ENCODE measurements around the gene TACC2.
"Not testable (repeated sequence)": the region's sequence is repeated elsewhere in the genome, so short reads cannot be mapped to it uniquely, and the experiment has no call there.

DNA sequence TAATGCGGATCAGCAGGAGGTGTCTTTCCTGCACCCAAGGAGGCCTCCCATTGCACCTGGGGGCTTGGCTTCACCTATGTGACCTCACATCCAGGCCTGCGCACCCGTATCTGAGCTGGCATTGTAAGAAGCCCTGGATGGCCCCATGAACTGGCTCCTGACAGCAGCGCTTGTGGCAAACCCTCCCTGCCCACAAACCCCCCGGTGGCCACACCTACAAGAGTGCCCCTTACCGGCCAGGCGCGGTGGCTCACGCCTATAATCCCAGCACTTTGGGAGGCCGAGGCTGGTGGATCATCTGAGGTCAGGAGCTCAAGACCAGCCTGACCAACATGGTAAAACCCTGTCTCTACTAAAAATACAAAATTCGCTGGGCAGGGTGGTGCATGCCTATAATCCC lies 107.2 kb downstream of the TACC2 start:
- TF ChIP-seq, protein P1, sequence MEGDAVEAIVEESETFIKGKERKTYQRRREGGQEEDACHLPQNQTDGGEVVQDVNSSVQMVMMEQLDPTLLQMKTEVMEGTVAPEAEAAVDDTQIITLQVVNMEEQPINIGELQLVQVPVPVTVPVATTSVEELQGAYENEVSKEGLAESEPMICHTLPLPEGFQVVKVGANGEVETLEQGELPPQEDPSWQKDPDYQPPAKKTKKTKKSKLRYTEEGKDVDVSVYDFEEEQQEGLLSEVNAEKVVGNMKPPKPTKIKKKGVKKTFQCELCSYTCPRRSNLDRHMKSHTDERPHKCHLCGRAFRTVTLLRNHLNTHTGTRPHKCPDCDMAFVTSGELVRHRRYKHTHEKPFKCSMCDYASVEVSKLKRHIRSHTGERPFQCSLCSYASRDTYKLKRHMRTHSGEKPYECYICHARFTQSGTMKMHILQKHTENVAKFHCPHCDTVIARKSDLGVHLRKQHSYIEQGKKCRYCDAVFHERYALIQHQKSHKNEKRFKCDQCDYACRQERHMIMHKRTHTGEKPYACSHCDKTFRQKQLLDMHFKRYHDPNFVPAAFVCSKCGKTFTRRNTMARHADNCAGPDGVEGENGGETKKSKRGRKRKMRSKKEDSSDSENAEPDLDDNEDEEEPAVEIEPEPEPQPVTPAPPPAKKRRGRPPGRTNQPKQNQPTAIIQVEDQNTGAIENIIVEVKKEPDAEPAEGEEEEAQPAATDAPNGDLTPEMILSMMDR (IDR thresholded peaks at IDR 0.05) = not testable (repeated sequence)
- TF ChIP-seq POLR2A, POLR2AphosphoS5 (IDR thresholded peaks at IDR 0.05): not testable (repeated sequence)

Measured in suprapubic skin (tissue), 4 donors.